ENCODE data around the gene ASMTL.

ASMTL gene

GRCh38 chrX:1472975-1473374 is 20.3 kb upstream of the ASMTL start:
- H3K4me3 ChIP-seq (replicated peaks in 1 of 2; ENCODE audit: low read depth in 2 of 2, low read length in 2 of 2) = no peak overlapping the region
- TF ChIP-seq CTCF (IDR thresholded peaks at IDR 0.05; ENCODE audit: low read depth, low read length) = no peak
- DNase-seq (ENCODE audit: low read depth in 2 of 2) = no peak

- peak; percentile 12 to 16 for DNase-seq (ENCODE audit: low read depth in 2 of 2)
- TF ChIP-seq CTCF (IDR thresholded peaks at IDR 0.05; ENCODE audit: low read depth, low read length) = no peak
These were observed 15.6 kb upstream of the ASMTL start for GRCh38 chrX:1468250-1468772.

GRCh38 chrX:1466971-1467561 is 14.4 kb upstream of the ASMTL start:
- no peak overlapping the region for H3K4me3 ChIP-seq (replicated peaks in 1 of 2; ENCODE audit: low read depth in 2 of 2, low read length in 2 of 2)
- DNase-seq (ENCODE audit: low read depth in 2 of 2) = no peak
- no peak for TF ChIP-seq CTCF (IDR thresholded peaks at IDR 0.05; ENCODE audit: low read depth, low read length)

More at GRCh38 chrX:1468250-1468772, 15.6 kb upstream of the ASMTL start:
- no peak overlapping the region for H3K4me3 ChIP-seq (replicated peaks in 1 of 2; ENCODE audit: low read depth in 2 of 2, low read length in 2 of 2)

GRCh38 chrX:1466232-1466661 is 13.5 kb upstream of the ASMTL start:
- DNase-seq (ENCODE audit: low read depth in 2 of 2) = no peak
- H3K4me3 ChIP-seq (replicated peaks in 1 of 2; ENCODE audit: low read depth in 2 of 2, low read length in 2 of 2) = no peak overlapping the region
- no peak for TF ChIP-seq CTCF (IDR thresholded peaks at IDR 0.05; ENCODE audit: low read depth, low read length)

GRCh38 chrX:1465286-1466231 is 12.8 kb upstream of the ASMTL start:
- no peak for TF ChIP-seq CTCF (IDR thresholded peaks at IDR 0.05; ENCODE audit: low read depth, low read length)
- H3K4me3 ChIP-seq (replicated peaks in 1 of 2; ENCODE audit: low read depth in 2 of 2, low read length in 2 of 2) = no peak overlapping the region
- peak in 1 of 2 donors; percentile 16 for DNase-seq (ENCODE audit: low read depth in 2 of 2)

GRCh38 chrX:1464971-1465285 is 12.2 kb upstream of the ASMTL start:
- no peak for DNase-seq (ENCODE audit: low read depth in 2 of 2)
- H3K4me3 ChIP-seq (replicated peaks in 1 of 2; ENCODE audit: low read depth in 2 of 2, low read length in 2 of 2) = no peak overlapping the region
- no peak for TF ChIP-seq CTCF (IDR thresholded peaks at IDR 0.05; ENCODE audit: low read depth, low read length)

Measured in cardiac fibroblast (primary cell).